LHCN-M2 (cell line): ENCODE data around the gene ZFP91. TPM values are rescaled to one million over a fixed set of nuclear protein-coding genes. Genes with fewer than 3 reads are reported as not detected.

Experiments
- DNase-seq: peaks from one replicate; pipeline ENCODE4 v3.0.0-alpha.2; 2012; ENCODE audit warnings: low read depth
- total RNA-seq: library from RNA; depleted of rRNA; stranded (reverse); fragments of >200 nt; gene quantifications from 2 replicates; pipeline ENCODE4 v1.2.3, GENCODE V29; 2014; rRNA removed

ZFP91 gene
- total RNA-seq, 1 experiment from 2014 or later: 87.9 TPM

DNA sequence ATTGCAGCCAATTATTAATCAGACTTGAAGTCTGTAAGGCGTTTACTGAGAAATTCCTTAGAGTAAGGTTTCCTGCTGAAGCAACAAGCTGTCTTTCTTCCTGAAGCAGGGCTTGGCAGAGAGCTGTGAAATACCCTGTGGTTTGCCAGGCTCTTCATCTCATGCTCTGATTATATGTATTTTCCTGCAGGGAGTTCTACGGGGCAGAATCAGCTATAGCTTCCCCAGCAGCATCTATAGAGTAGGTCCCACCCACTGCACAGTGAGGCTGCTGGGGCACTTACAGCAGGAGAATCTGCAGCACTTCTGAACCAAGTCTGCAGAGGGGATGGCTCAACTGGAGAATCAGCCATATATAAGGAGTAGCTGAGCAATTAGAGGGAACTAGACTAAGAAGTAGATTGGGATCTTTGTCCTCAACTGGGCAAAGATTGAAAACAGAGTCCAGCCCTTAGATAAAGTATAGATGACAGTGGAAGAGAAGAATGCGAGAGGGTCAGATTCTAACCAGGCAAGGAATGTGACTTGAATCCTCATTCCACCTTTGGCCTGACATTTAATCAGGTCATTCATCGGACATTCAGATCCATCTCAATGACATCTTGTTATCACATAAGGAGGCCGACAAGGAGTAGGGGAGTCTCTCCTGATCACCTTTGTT is 81.2 kb downstream of the ZFP91 start:
- DNase-seq: no peak

Other genes starting within 250 kb of the ZFP91 start
- gene OR5B17, start 220.0 kb upstream of the ZFP91 start, total RNA-seq: not detected in 2 replicates
- not detected in 2 replicates for gene OR5B3, start 172.2 kb upstream of the ZFP91 start, total RNA-seq
- not detected in 2 replicates for gene OR5B2, start 150.9 kb upstream of the ZFP91 start, total RNA-seq
- not detected in 2 replicates for gene OR5B12, start 136.8 kb upstream of the ZFP91 start, total RNA-seq
- not detected in 2 replicates for gene OR5B21, start 71.0 kb upstream of the ZFP91 start, total RNA-seq
- 55.0 and 57.9 TPM in 2 replicates for gene LPXN, start 3.2 kb upstream of the ZFP91 start, total RNA-seq
- 1.3 and 2.6 TPM in 2 replicates for gene CNTF, start 43.6 kb downstream of the ZFP91 start, total RNA-seq
- not detected in 2 replicates for gene GLYAT, start 152.9 kb downstream of the ZFP91 start, total RNA-seq